IPS-18a (cell line): ENCODE measurements around the gene ESM1.
"Not testable (repeated sequence)": the region's sequence is repeated elsewhere in the genome, so short reads cannot be mapped to it uniquely, and the experiment has no call there.

Source experiments
- H3K27ac ChIP-seq: one replicate; pipeline ENCODE4 v1.5.1; 2013; ENCODE audit warnings: low read length
- H3K27me3 ChIP-seq: one replicate; pipeline ENCODE4 v1.6.1; 2013; ENCODE audit warnings: mild to moderate bottlenecking, low read length; ENCODE audit not compliant: control insufficient read depth, insufficient read depth
- H3K36me3 ChIP-seq: one replicate; pipeline ENCODE4 v1.6.1; 2013; ENCODE audit warnings: low read depth, low read length; ENCODE audit not compliant: control insufficient read depth
- H3K4me1 ChIP-seq: one replicate; pipeline ENCODE4 v1.6.1; 2013; ENCODE audit warnings: low read depth, low read length; ENCODE audit not compliant: control insufficient read depth
- H3K4me3 ChIP-seq: one replicate; pipeline ENCODE4 v1.5.1; 2013; ENCODE audit warnings: low read length
- H3K9ac ChIP-seq: one replicate; pipeline ENCODE4 v1.6.1; 2013; ENCODE audit warnings: mild to moderate bottlenecking, low read length, moderate library complexity
- H3K9me3 ChIP-seq: one replicate; pipeline ENCODE4 v1.6.1; 2013; ENCODE audit warnings: low read depth, low read length; ENCODE audit not compliant: control insufficient read depth

ESM1 gene

GRCh38 chr5:54985301-54986268, at the start of gene ESM1:
TSS of gene ESM1 (minus strand) at chr5:54985593. CDS start at chr5:54985517, 76 bp downstream.
- Histone ChIP-seq H3K36me3 (no peaks in the 10 kb centered on the region), H3K27ac (no peak within 1 kb of the TSS), H3K27me3 (no peaks in the 10 kb centered on the region), H3K4me1 (peaks cover 8% of the 10 kb centered on the region), H3K4me3 (no peak within 1 kb of the TSS), H3K9me3 (no peaks in the 10 kb centered on the region), H3K9ac (no peak within 1 kb of the TSS)

GRCh38 chr5:55033568-55033967, 48.2 kb upstream of the ESM1 start:
- Histone ChIP-seq H3K9ac (no peak overlapping the region), H3K4me1 (peaks cover 16% of the 10 kb centered on the region), H3K36me3 (no peaks in the 10 kb centered on the region), H3K4me3 (no peak overlapping the region), H3K27ac (no peak overlapping the region), H3K27me3 (no peaks in the 10 kb centered on the region), H3K9me3 (no peaks in the 10 kb centered on the region)

- H3K4me3 ChIP-seq: no peak overlapping the region
- H3K9me3 ChIP-seq: no peaks in the 10 kb centered on the region
- no peaks in the 10 kb centered on the region for H3K36me3 ChIP-seq
- H3K9ac ChIP-seq: no peak overlapping the region
- H3K4me1 ChIP-seq: peaks cover 11% of the 10 kb centered on the region
- no peaks in the 10 kb centered on the region for H3K27me3 ChIP-seq
- H3K27ac ChIP-seq: no peak overlapping the region
Measured at GRCh38 chr5:55031492-55031891, 46.1 kb upstream of the ESM1 start.

- no peaks in the 10 kb centered on the region for H3K27me3 ChIP-seq
- peaks cover 10% of the 10 kb centered on the region for H3K4me1 ChIP-seq
- no peaks in the 10 kb centered on the region for H3K36me3 ChIP-seq
- no peak overlapping the region for H3K4me3 ChIP-seq
- H3K9ac ChIP-seq: no peak overlapping the region
- H3K9me3 ChIP-seq: no peaks in the 10 kb centered on the region
- no peak overlapping the region for H3K27ac ChIP-seq
Measured at GRCh38 chr5:55030676-55031369, 45.4 kb upstream of the ESM1 start.

GRCh38 chr5:55030220-55030619, 44.8 kb upstream of the ESM1 start:
- Histone ChIP-seq H3K9me3 (no peaks in the 10 kb centered on the region), H3K27me3 (no peaks in the 10 kb centered on the region), H3K4me1 (peaks cover 13% of the 10 kb centered on the region), H3K4me3 (no peak overlapping the region), H3K36me3 (no peaks in the 10 kb centered on the region), H3K9ac (no peak overlapping the region), H3K27ac (no peak overlapping the region)

GRCh38 chr5:55027595-55027994, 42.2 kb upstream of the ESM1 start:
- Histone ChIP-seq H3K4me1 (peaks cover 15% of the 10 kb centered on the region), H3K27me3 (no peaks in the 10 kb centered on the region), H3K36me3 (no peaks in the 10 kb centered on the region), H3K27ac (no peak overlapping the region), H3K9me3 (no peaks in the 10 kb centered on the region), H3K9ac (no peak overlapping the region), H3K4me3 (no peak overlapping the region)

- Histone ChIP-seq H3K4me3 (no peak overlapping the region), H3K27ac (no peak overlapping the region), H3K9me3 (no peaks in the 10 kb centered on the region), H3K27me3 (no peaks in the 10 kb centered on the region), H3K36me3 (no peaks in the 10 kb centered on the region), H3K4me1 (peaks cover 5% of the 10 kb centered on the region), H3K9ac (no peak overlapping the region)
Measured at GRCh38 chr5:55022450-55022849, 37.1 kb upstream of the ESM1 start.

GRCh38 chr5:55021821-55022220, 36.4 kb upstream of the ESM1 start:
- no peaks in the 10 kb centered on the region for H3K27me3 ChIP-seq
- peaks cover 5% of the 10 kb centered on the region for H3K4me1 ChIP-seq

GRCh38 chr5:55021410-55021809, 36.0 kb upstream of the ESM1 start:
- Histone ChIP-seq H3K27ac (no peak overlapping the region), H3K4me3 (no peak overlapping the region), H3K9ac (no peak overlapping the region), H3K9me3 (no peaks in the 10 kb centered on the region), H3K36me3 (no peaks in the 10 kb centered on the region), H3K27me3 (no peaks in the 10 kb centered on the region), H3K4me1 (peaks cover 5% of the 10 kb centered on the region)

More at GRCh38 chr5:55021821-55022220, 36.4 kb upstream of the ESM1 start:
- Histone ChIP-seq H3K4me3 (no peak overlapping the region), H3K9me3 (no peaks in the 10 kb centered on the region), H3K9ac (no peak overlapping the region), H3K27ac (no peak overlapping the region), H3K36me3 (no peaks in the 10 kb centered on the region)

- H3K4me1 ChIP-seq, H3K27me3 ChIP-seq, H3K9me3 ChIP-seq, H3K9ac ChIP-seq, H3K36me3 ChIP-seq, H3K27ac ChIP-seq, H3K4me3 ChIP-seq: not testable (repeated sequence)
Measured at GRCh38 chr5:55010149-55010548, 24.8 kb upstream of the ESM1 start.

- H3K9me3 ChIP-seq: no peaks in the 10 kb centered on the region
- H3K4me3 ChIP-seq: no peak overlapping the region
- H3K27ac ChIP-seq: no peak overlapping the region
- H3K9ac ChIP-seq: no peak overlapping the region
- H3K36me3 ChIP-seq: no peaks in the 10 kb centered on the region
- H3K4me1 ChIP-seq: no peaks in the 10 kb centered on the region
- H3K27me3 ChIP-seq: no peaks in the 10 kb centered on the region
Measured at GRCh38 chr5:55004729-55005128, 19.3 kb upstream of the ESM1 start.
